ENCODE data around the gene PLA2G3.

DNA sequence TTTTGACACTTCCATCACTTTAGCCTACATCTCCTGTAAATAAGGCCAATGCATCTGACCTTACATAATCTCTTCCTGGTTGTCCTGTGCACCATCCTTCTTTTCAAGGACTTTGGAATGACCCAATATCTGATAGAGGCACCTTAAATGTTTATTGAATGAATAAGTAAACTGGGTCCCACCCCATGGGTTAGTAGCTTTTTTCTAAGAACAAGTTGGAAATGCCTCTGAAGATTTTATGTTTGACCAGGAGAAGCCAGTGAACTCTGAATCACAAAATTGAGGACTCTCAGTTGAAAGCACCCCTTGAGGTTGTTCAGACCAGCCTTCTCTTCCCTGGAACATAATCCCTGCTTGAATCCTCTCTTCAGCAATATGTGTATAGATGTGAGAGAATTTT, 21.1 kb upstream of the PLA2G3 start:
- TF ChIP-seq NFIC (IDR thresholded peaks at IDR 0.05) (no peak), TCF12 (IDR thresholded peaks at IDR 0.05; ENCODE audit: low read depth) (no peak), TAF1 (IDR thresholded peaks at IDR 0.05; ENCODE audit: low read depth) (no peak), CEBPB (IDR thresholded peaks at IDR 0.05) (no peak), RAD21 (IDR thresholded peaks at IDR 0.05; ENCODE audit: low read depth) (no peak), YY1 (IDR thresholded peaks at IDR 0.05; ENCODE audit: low read depth) (no peak), ZBTB7A (IDR thresholded peaks at IDR 0.05; ENCODE audit: low read depth) (no peak), FOXM1 (IDR thresholded peaks at IDR 0.05; ENCODE audit: borderline replicate concordance, low read depth) (no peak), EP300 (IDR thresholded peaks at IDR 0.05; ENCODE audit: borderline replicate concordance) (no peak)
- TF ChIP-seq, protein P1, sequence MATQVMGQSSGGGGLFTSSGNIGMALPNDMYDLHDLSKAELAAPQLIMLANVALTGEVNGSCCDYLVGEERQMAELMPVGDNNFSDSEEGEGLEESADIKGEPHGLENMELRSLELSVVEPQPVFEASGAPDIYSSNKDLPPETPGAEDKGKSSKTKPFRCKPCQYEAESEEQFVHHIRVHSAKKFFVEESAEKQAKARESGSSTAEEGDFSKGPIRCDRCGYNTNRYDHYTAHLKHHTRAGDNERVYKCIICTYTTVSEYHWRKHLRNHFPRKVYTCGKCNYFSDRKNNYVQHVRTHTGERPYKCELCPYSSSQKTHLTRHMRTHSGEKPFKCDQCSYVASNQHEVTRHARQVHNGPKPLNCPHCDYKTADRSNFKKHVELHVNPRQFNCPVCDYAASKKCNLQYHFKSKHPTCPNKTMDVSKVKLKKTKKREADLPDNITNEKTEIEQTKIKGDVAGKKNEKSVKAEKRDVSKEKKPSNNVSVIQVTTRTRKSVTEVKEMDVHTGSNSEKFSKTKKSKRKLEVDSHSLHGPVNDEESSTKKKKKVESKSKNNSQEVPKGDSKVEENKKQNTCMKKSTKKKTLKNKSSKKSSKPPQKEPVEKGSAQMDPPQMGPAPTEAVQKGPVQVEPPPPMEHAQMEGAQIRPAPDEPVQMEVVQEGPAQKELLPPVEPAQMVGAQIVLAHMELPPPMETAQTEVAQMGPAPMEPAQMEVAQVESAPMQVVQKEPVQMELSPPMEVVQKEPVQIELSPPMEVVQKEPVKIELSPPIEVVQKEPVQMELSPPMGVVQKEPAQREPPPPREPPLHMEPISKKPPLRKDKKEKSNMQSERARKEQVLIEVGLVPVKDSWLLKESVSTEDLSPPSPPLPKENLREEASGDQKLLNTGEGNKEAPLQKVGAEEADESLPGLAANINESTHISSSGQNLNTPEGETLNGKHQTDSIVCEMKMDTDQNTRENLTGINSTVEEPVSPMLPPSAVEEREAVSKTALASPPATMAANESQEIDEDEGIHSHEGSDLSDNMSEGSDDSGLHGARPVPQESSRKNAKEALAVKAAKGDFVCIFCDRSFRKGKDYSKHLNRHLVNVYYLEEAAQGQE (IDR thresholded peaks at IDR 0.05; ENCODE audit: low read depth), result no peak
- TF ChIP-seq, protein P2, sequence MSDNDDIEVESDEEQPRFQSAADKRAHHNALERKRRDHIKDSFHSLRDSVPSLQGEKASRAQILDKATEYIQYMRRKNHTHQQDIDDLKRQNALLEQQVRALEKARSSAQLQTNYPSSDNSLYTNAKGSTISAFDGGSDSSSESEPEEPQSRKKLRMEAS (IDR thresholded peaks at IDR 0.05), result no peak
